ENCODE measurements around the gene PHACTR2. TPM values are rescaled to one million over a fixed set of nuclear protein-coding genes. Genes with fewer than 3 reads are reported as not detected.
"Not testable (repeated sequence)": the region's sequence is repeated elsewhere in the genome, so short reads cannot be mapped to it uniquely, and the experiment has no call there.

Gene PHACTR2
- polyA plus RNA-seq (2013, experiment 1 of 2), result 66.6 TPM
- polyA plus RNA-seq (2013, experiment 2 of 2), result 62.9 TPM

DNA sequence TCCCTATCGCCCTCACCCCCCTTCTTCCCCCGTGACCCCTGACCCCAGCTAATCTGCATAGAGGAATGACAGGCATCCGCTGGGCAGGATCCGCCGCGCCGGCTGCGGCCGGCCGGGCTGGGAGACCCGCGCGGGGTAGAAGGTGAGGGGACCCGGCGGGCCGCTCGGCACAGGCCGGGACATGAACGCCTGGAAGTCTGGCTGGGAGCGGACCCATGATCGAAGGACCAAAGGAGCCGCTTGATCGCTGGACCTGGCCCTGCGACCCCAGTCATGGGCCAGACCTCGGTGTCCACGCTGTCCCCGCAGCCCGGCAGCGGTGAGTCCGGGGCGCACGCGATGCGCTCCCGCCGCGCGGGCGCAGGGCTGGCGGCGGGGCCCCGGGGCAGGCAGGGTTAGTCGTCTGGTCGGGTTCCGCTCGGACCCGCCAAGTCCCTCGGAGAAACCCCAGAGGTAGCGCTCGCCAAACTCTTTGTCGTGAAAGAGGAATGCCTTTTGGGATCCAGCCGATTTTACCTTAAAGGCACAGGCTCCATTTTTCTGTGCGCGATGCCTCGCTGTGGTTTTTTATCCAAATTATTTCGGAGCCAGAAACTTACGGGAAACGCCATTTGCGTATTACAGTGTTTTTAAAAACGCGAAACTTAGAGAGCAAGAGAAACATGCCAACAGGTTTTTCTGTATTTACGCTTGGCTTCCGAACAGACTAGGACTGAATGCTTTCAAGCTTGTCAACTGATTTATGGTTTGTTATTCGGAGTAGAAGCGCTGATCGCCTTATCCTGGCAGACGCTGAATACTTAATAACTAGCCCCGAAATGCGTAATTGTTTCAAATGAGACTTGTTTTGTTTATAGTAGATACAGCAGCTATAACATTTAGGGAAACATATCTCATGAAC is at the start of gene PHACTR2:
Gene PHACTR2 (plus strand): TSS at position 75 of the 901 bp plus-strand sequence. CDS start 199 bp downstream, at position 274.
- no CpG with 5 or more reads among the region's 69 CpGs for WGBS (ENCODE audit: extremely low coverage, insufficient coverage, low lambda C conversion rate)
- H3K4ac ChIP-seq (ENCODE audit: low read depth, low read length), result peak within 1 kb of the TSS; percentile 77
- H3K27me3 ChIP-seq (ENCODE audit: insufficient read depth, low read length, poor library complexity), result no peaks in the 10 kb centered on the region
- peak within 1 kb of the TSS; percentile 71 for H3K18ac ChIP-seq (ENCODE audit: low read length)
- peak within 1 kb of the TSS; percentile 67 for H3K4me3 ChIP-seq (ENCODE audit: low read length)
- peaks cover 6% of the 10 kb centered on the region for H3K4me1 ChIP-seq (ENCODE audit: control insufficient read depth, low read depth, low read length)
- peak within 1 kb of the TSS; percentile 98 for H3K27ac ChIP-seq (ENCODE audit: low read depth, low read length)
- H4K5ac ChIP-seq (ENCODE audit: low read length), result no peak within 1 kb of the TSS
- peaks cover 2% of the 10 kb centered on the region for H3K79me1 ChIP-seq (ENCODE audit: low read length)
- peak within 1 kb of the TSS; percentile 94 for H3K56ac ChIP-seq (ENCODE audit: low read length)
- H2BK15ac ChIP-seq (replicated peaks; ENCODE audit: low read depth), result no peak within 1 kb of the TSS
- H3K79me2 ChIP-seq (ENCODE audit: control insufficient read depth, insufficient read depth, low read length), result peaks cover 29% of the 10 kb centered on the region
- H3K9ac ChIP-seq (ENCODE audit: low read length), result peak within 1 kb of the TSS; percentile 92
- DNase-seq, result peak; percentile 97
- H4K8ac ChIP-seq (ENCODE audit: low read depth, low read length), result no peak within 1 kb of the TSS
- H2BK120ac ChIP-seq (ENCODE audit: low read depth, low read length), result peak within 1 kb of the TSS; percentile 40
- no peaks in the 10 kb centered on the region for H3K36me3 ChIP-seq (ENCODE audit: control insufficient read depth, insufficient read depth, low read length)
- H2BK5ac ChIP-seq (ENCODE audit: low read length), result peak within 1 kb of the TSS; percentile 89
- no peak within 1 kb of the TSS for H2AK5ac ChIP-seq (ENCODE audit: low read length)
- H3K4me2 ChIP-seq (ENCODE audit: low read length), result peak within 1 kb of the TSS; percentile 35
- H3K23ac ChIP-seq (ENCODE audit: low read length), result peak within 1 kb of the TSS; percentile 55

DNA sequence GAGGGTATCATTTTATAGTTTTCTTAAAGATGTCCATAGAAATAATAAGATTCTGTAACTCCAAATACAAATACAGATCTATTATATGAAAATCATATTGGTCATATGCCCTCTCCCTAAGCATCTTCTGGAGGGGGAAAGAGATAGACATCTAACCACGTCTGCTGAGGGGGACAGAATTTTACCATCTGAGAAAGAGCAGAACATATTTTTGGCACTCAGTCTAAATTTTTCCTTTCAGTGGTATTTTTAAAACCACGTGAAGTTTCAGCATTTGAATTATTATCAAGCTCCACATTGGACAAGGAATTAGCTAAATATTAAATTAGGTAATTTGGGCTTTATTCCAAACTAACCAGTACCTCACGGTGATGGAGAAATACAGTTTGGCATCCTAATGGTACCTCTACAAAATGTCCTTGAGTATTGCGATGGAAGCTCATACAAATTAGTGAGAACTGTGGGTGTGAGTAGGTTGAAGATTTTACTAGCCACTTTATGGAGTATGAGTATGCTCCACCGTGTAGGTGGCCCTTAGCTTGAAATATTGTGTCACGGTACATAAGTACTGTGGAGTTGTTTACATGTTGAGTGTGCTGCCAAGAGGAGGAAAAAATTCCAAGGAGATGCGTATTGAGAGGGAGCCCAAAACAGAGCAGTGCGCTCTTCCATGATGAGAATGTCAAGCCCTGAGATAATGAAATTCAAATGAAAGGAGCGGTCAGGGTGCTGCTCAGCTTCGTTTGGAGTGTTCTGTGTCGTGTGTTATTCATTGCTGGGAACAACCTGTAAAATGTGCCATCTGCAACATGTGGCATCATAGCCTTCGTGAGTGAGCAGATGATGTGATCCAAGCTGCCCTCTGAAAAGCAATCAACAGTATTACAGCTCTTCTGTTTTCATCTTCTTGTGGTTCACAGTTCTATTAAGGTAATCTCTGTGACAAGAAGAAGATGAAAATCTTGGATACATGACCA is 48.4 kb upstream of the PHACTR2 start:
- H3K79me2 ChIP-seq (ENCODE audit: control insufficient read depth, insufficient read depth, low read length), result no peaks in the 10 kb centered on the region
- WGBS (ENCODE audit: extremely low coverage, insufficient coverage, low lambda C conversion rate), result no CpG with 5 or more reads among the region's 12 CpGs
- H2BK120ac ChIP-seq (ENCODE audit: low read depth, low read length), result no peak overlapping the region
- no peak overlapping the region for H4K8ac ChIP-seq (ENCODE audit: low read depth, low read length)
- no peak overlapping the region for H3K27ac ChIP-seq (ENCODE audit: low read depth, low read length)
- H3K79me1 ChIP-seq (ENCODE audit: low read length), result no peaks in the 10 kb centered on the region
- no peak overlapping the region for H2AK5ac ChIP-seq (ENCODE audit: low read length)
- no peak overlapping the region for H3K4ac ChIP-seq (ENCODE audit: low read depth, low read length)
- H3K18ac ChIP-seq (ENCODE audit: low read length), result no peak overlapping the region
- no peak overlapping the region for H3K23ac ChIP-seq (ENCODE audit: low read length)
- H4K5ac ChIP-seq (ENCODE audit: low read length), result no peak overlapping the region
- no peak overlapping the region for H3K9ac ChIP-seq (ENCODE audit: low read length)
- H2BK15ac ChIP-seq (replicated peaks; ENCODE audit: low read depth), result no peak overlapping the region
- DNase-seq, result no peak
- no peak overlapping the region for H3K4me3 ChIP-seq (ENCODE audit: low read length)
- no peaks in the 10 kb centered on the region for H3K36me3 ChIP-seq (ENCODE audit: control insufficient read depth, insufficient read depth, low read length)
- H3K27me3 ChIP-seq (ENCODE audit: insufficient read depth, low read length, poor library complexity), result no peaks in the 10 kb centered on the region
- no peak overlapping the region for H2BK5ac ChIP-seq (ENCODE audit: low read length)
- H3K4me1 ChIP-seq (ENCODE audit: control insufficient read depth, low read depth, low read length), result no peaks in the 10 kb centered on the region
- no peak overlapping the region for H3K4me2 ChIP-seq (ENCODE audit: low read length)
- no peak overlapping the region for H3K56ac ChIP-seq (ENCODE audit: low read length)

GRCh38 chr6:143631196-143631595 is 46.6 kb upstream of the PHACTR2 start:
- not testable (repeated sequence) for H3K4ac ChIP-seq (ENCODE audit: low read depth, low read length)

DNA sequence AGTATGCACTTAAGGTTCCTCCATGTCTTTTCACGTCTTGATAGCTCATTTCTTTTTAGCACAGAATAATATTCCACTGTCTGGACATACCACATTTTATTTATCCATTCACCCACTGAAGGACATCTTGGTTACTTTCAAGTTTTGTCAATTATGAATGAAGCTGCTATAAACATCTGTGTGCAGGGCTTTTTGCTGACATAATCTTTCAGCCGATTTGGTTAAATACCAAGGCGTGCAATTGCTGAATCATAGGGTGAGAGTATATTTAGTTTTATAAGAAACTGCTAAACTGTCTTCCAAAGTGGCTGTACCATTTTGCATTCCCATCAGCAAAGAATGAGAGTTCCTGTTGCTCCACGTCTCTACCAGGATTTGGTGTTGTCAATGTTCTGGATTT is 44.9 kb upstream of the PHACTR2 start:
- Histone ChIP-seq H3K23ac (ENCODE audit: low read length) (no peak overlapping the region), H3K27me3 (ENCODE audit: insufficient read depth, low read length, poor library complexity) (no peaks in the 10 kb centered on the region), H3K56ac (ENCODE audit: low read length) (no peak overlapping the region), H3K79me1 (ENCODE audit: low read length) (no peaks in the 10 kb centered on the region), H3K4ac (ENCODE audit: low read depth, low read length) (no peak overlapping the region), H4K8ac (ENCODE audit: low read depth, low read length) (no peak overlapping the region), H3K27ac (ENCODE audit: low read depth, low read length) (no peak overlapping the region), H3K79me2 (ENCODE audit: control insufficient read depth, insufficient read depth, low read length) (no peaks in the 10 kb centered on the region), H3K4me3 (ENCODE audit: low read length) (no peak overlapping the region), H3K36me3 (ENCODE audit: control insufficient read depth, insufficient read depth, low read length) (no peaks in the 10 kb centered on the region), H2BK5ac (ENCODE audit: low read length) (no peak overlapping the region), H4K5ac (ENCODE audit: low read length) (no peak overlapping the region), H2BK120ac (ENCODE audit: low read depth, low read length) (peak overlapping the region; percentile 45), H2BK15ac (replicated peaks; ENCODE audit: low read depth) (no peak overlapping the region), H2AK5ac (ENCODE audit: low read length) (no peak overlapping the region), H3K18ac (ENCODE audit: low read length) (no peak overlapping the region), H3K4me2 (ENCODE audit: low read length) (no peak overlapping the region), H3K4me1 (ENCODE audit: control insufficient read depth, low read depth, low read length) (no peaks in the 10 kb centered on the region), H3K9ac (ENCODE audit: low read length) (no peak overlapping the region)
- WGBS (ENCODE audit: extremely low coverage, insufficient coverage, low lambda C conversion rate), result no CpG with 5 or more reads among the region's 4 CpGs
- no peak for DNase-seq

More at GRCh38 chr6:143631196-143631595, 46.6 kb upstream of the PHACTR2 start:
- not testable (repeated sequence) for H3K36me3 ChIP-seq (ENCODE audit: control insufficient read depth, insufficient read depth, low read length); H3K18ac ChIP-seq (ENCODE audit: low read length); H3K79me1 ChIP-seq (ENCODE audit: low read length); H3K79me2 ChIP-seq (ENCODE audit: control insufficient read depth, insufficient read depth, low read length); H3K56ac ChIP-seq (ENCODE audit: low read length); H3K4me3 ChIP-seq (ENCODE audit: low read length); H2AK5ac ChIP-seq (ENCODE audit: low read length); H3K27ac ChIP-seq (ENCODE audit: low read depth, low read length); H3K27me3 ChIP-seq (ENCODE audit: insufficient read depth, low read length, poor library complexity); H4K8ac ChIP-seq (ENCODE audit: low read depth, low read length); H3K4me2 ChIP-seq (ENCODE audit: low read length); H3K9ac ChIP-seq (ENCODE audit: low read length); H4K5ac ChIP-seq (ENCODE audit: low read length); H2BK5ac ChIP-seq (ENCODE audit: low read length); H2BK15ac ChIP-seq (replicated peaks; ENCODE audit: low read depth); H2BK120ac ChIP-seq (ENCODE audit: low read depth, low read length); DNase-seq; H3K23ac ChIP-seq (ENCODE audit: low read length); H3K4me1 ChIP-seq (ENCODE audit: control insufficient read depth, low read depth, low read length)
- WGBS (ENCODE audit: extremely low coverage, insufficient coverage, low lambda C conversion rate), result no CpG with 5 or more reads among the region's 4 CpGs

- Histone ChIP-seq H3K27me3 (ENCODE audit: insufficient read depth, low read length, poor library complexity) (no peaks in the 10 kb centered on the region), H3K4me2 (ENCODE audit: low read length) (no peak overlapping the region), H3K4ac (ENCODE audit: low read depth, low read length) (no peak overlapping the region), H2BK5ac (ENCODE audit: low read length) (no peak overlapping the region), H3K23ac (ENCODE audit: low read length) (no peak overlapping the region), H3K79me1 (ENCODE audit: low read length) (no peaks in the 10 kb centered on the region), H2BK15ac (replicated peaks; ENCODE audit: low read depth) (no peak overlapping the region), H3K18ac (ENCODE audit: low read length) (no peak overlapping the region), H4K8ac (ENCODE audit: low read depth, low read length) (no peak overlapping the region), H2AK5ac (ENCODE audit: low read length) (no peak overlapping the region), H3K36me3 (ENCODE audit: control insufficient read depth, insufficient read depth, low read length) (no peaks in the 10 kb centered on the region), H3K56ac (ENCODE audit: low read length) (no peak overlapping the region), H4K5ac (ENCODE audit: low read length) (no peak overlapping the region), H3K4me1 (ENCODE audit: control insufficient read depth, low read depth, low read length) (no peaks in the 10 kb centered on the region), H3K4me3 (ENCODE audit: low read length) (no peak overlapping the region), H2BK120ac (ENCODE audit: low read depth, low read length) (no peak overlapping the region), H3K79me2 (ENCODE audit: control insufficient read depth, insufficient read depth, low read length) (no peaks in the 10 kb centered on the region), H3K9ac (ENCODE audit: low read length) (no peak overlapping the region), H3K27ac (ENCODE audit: low read depth, low read length) (no peak overlapping the region)
- DNase-seq, result peak; percentile 80
- no CpG with 5 or more reads among the region's 2 CpGs for WGBS (ENCODE audit: extremely low coverage, insufficient coverage, low lambda C conversion rate)
Observed at GRCh38 chr6:143634486-143634885, 43.3 kb upstream of the PHACTR2 start.

Data from mesendoderm (in vitro differentiated cells).